Nucleus accumbens (tissue), 56 donors: ENCODE measurements around the gene CXorf38.
"Not testable (repeated sequence)": the region's sequence is repeated elsewhere in the genome, so short reads cannot be mapped to it uniquely, and the experiment has no call there.

ENCODE experiments used
- DNase-seq, 56 donors: peaks; one replicate each; lab custom pipeline; 2025; lab: John Stamatoyannopoulos, UW

CXorf38 gene

DNA sequence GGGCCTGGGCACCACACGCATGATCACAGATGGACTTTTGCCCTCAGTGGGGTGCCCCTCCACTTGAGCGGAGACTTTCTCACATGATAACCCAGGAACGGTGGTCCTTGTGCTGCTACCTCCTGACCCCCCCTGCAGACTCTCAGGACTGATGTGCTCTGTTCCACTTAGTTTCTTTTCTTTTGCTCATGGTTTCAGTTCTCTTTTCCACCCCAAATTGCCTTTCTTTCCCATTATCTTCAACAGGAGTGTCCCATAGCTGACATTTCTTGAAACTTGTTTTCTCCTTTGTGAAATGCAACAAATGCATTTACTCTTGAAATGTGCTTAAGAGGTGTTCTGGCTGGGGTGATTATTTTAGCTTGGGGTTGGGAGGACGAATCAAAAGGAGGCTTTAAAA is 15.2 kb downstream of the CXorf38 start:
- no peak for DNase-seq

GRCh38 chrX:40628506-40628905 is 18.9 kb downstream of the CXorf38 start:
- no peak for DNase-seq

GRCh38 chrX:40625294-40625693 is 22.1 kb downstream of the CXorf38 start:
- no peak for DNase-seq

DNA sequence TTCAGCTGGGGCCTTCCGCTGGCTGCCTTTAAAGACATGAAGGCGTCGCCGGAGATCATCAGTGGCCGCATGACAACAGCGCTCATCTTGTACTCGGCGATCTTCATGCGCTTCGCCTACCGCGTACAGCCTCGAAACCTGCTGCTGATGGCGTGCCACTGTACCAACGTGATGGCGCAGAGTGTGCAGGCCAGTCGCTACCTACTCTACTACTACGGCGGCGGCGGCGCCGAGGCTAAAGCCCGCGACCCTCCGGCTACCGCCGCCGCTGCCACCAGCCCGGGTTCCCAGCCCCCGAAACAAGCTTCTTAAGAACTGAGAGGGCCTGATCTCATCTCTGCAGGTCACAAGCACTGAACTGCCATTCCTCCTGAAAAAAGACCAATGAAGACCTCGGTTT is 23.7 kb downstream of the CXorf38 start:
- no peak for DNase-seq

DNA sequence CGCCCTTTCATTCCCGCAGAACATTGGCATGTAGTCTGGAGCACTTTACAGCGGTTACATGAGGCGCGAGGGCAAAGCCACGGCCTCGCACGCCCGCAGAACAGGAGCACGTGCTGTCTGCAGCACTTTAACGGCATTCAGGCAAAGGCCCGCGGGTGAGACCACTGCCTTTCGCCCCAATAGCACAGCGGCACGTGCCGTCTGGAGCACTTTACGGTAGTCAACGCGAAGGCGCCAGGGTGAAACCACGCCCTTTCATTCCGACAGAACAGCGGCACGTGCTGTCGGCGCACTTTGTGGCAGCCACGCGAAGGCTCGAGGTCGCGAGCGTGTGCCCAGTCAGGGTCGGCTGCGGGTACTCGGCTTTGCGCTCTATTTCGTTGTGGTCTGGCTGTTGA is 24.2 kb downstream of the CXorf38 start, which contains the start of gene MPC1L:
MPC1L (plus strand) TSS at position 290 of the 398 bp plus-strand sequence. CDS start 138 bp downstream, outside the sequence.
- no peak for DNase-seq

- DNase-seq = no peak
Measured at GRCh38 chrX:40622479-40623138, 24.8 kb downstream of the CXorf38 start.

DNA sequence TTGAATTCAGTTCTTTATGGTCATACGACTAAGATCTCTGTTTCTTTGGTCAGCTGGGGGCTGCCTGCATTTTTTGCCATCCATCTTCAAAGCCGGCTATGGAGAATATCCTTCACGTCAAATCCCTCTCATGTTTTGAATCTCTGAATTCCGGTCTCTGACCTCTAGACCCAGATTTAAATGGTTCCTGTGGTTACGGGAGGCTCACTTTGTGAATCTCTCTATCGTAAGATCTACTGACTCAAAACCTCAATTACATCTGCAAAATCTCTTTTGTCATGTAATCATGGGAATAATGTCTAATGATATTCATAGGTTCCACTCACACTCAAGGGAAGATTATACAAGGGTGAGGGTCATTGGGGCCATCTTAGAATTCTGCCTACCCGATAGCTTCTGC is 29.8 kb downstream of the CXorf38 start:
- no peak for DNase-seq

DNA sequence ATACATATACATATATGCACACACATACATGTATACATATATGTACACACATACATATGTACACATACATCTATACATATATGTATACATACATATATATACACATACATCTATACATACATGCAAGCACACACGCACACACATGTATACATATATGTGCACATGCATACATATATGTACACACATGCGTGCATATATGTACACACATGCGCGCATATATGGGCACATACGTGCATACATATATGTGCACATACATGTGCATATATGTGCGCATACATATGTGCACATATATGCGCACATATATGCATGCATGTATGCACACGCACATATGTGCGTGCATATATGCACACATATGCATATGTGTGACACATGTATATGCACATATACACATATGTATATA is 31.4 kb downstream of the CXorf38 start:
- DNase-seq = no peak

DNA sequence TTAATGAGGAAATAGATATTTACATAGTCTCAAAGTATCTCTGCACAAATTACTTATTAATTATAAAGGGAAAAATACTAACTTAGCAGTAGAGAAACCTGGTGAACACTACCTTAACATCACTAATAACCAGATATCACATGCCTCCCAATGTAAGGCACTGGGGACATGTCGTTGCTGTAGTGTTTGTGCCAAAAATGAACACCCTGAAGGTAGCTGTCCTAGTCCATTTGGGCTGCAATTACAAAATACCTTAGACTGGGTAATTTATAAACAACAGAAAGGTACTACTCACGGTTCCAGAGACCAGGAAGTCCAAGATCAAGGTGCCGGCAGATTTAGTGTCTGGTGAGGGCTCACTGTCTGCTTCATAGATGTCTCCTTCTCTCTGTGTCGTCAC is 34.9 kb downstream of the CXorf38 start:
- DNase-seq = no peak

DNA sequence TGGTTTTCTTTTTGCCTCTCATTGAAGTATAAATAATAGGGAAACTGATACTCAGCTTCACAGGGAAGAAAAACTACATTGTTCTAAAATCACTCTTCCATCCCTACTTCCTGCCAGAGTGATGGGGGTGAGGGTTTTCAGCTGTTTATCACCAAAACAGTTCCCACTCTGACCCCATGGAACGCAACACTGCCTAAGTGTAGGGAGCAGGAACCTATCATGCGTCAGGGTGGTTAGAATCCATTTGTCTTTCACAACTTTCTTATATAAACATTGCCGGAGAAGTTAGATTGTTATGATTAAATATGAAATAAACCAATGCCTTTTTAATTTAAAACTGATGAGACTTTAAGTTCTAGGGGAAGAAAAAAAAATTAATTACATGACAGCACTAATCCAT is 40.0 kb downstream of the CXorf38 start:
- no peak for DNase-seq

- DNase-seq = peak in 14 of 56 donors; percentile 0 to 28 (median 3)
Measured at GRCh38 chrX:40603446-40603845, 43.9 kb downstream of the CXorf38 start.

DNA sequence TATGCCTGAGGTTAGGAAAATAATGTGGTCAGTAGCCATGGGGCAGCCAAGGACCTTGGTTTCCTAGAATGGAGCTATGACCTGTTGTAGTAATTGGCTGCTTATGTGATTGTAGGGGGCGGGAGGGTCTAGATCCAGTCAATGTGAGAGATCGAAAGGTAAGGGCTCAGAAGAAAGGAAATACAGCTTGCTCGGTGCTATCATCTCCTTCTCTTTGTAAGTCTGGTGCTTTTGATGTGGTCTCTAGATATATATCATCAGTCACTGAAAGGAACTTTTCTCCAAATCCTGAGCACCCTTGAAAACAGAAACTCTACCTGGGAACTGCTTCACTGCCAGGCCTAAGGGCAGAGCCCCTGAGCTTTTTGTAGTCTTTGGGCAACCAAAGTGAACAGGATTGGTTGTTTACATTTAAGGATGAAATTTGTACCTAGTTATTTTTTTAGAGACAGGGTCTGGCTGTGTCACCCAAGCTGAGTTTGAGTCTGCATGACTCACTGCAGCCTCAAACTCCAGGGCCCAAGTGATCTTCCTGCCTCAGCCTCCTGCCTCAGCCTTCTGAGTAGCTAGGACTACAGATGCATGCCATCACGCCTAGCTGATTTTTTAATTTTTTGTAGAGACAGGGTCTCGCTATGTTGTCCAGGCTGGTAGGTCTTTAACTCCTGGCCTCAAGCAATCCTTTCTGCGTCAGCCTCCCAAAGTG is 57.6 kb downstream of the CXorf38 start:
- DNase-seq = not testable (repeated sequence)

DNA sequence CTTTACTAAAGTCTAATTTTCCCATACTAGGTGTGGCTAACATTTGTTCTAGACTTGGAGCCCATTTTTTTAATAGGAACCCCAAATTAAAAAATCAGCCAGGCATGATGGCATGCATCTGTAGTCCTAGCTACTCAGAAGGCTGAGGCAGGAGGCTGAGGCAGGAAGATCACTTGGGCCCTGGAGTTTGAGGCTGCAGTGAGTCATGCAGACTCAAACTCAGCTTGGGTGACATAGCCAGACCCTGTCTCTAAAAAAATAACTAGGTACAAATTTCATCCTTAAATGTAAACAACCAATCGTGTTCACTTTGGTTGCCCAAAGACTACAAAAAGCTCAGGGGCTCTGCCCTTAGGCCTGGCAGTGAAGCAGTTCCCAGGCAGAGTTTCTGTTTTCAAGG is 59.7 kb downstream of the CXorf38 start:
- DNase-seq = not testable (repeated sequence)

DNA sequence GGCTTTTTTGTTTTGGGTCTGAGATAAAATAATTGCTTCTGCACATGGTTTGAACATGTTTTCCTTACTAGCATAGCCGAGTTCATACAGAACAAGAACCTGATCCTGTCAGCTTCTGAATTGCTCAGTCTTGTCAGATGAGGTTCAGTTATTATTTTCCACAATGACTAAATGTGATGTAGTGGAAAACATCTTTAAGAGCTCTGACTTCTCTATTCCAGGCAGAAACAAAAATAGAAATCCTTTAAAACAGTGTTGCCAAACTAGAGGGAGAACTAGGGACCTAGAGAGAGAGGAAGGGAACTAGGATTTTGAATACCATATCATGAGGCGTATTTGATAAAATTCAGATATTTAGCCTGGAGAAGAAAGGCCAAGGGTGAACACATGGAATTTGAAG is 64.5 kb downstream of the CXorf38 start:
- no peak for DNase-seq

DNA sequence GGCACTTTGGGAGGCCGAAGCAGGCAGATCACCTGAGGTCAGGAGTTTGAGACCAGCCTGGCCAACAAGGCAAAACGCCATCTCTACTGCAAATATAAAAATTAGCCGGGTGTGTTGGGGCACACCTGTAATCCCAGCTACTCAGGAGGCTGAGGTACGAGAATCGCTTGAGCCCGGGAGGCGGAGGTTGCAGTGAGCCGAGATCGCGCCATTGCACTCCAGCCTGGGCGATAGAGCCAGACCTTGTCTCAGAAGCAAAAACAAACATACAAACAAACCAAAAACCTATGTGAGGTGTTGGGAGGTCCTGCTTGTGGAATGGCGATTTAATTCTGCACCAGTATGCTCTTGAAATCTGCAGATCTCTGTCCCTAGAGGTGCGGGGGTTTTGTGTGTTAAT is 65.2 kb downstream of the CXorf38 start:
- DNase-seq = not testable (repeated sequence)

- DNase-seq = no peak
Measured at GRCh38 chrX:40581336-40581920, 65.9 kb downstream of the CXorf38 start.

- DNase-seq = peak; percentile 31 to 94 (median 85)
Measured at GRCh38 chrX:40580537-40581335, 66.6 kb downstream of the CXorf38 start, which contains the start of gene ATP6AP2. ATP6AP2 (plus strand) TSS chrX:40580970; CDS start chrX:40581066, 96 bp downstream.

DNA sequence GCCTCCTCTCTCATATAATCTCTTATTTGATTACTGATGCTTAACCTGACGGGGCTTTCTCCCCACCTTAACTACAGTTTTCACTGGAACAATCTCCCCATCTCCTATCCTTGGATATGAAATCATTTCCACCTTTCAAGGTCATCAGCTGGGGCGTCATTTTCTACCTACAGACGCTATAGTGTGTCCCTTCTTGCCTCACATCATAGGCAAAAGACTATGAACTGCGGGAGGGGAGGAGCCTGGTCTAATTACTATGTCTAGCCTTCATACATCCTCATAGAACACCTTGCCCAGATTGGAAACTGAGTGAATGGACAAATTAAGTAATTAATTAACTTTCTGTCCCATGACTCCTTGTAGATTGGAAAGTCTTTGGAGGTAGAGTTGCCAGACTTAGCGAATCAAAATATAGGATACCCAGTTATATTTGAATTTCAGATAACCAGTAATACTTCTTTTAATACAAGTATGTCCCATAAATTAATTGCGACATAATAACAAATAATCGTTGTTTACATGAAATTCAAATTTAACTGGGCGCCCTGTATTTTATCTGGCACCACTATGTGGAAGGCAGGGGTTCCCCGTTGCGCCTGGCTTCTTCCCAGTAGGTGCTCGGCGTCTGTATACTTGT is 67.3 kb downstream of the CXorf38 start:
- DNase-seq = no peak

DNA sequence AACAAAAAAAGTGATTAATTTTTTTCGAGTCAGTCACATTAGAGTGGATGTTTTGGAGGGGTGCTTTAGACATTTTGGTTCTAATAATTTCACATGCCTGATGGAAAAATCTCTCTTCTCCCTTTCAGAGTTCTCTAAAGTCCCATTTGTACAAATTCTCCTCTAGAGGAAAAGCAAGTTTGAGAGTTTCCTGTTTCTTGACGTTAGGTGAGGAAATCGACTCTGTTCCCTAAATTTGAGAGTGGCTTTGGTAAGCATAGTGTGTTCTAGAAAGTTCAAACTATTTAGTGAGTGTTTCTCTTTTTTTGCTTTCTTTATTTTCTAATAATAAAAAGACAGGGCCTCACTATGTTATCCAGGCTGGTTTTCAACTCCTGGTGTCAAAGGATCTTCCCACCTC is 68.2 kb downstream of the CXorf38 start:
- no peak for DNase-seq

- DNase-seq = no peak
Measured at GRCh38 chrX:40578039-40578695, 69.2 kb downstream of the CXorf38 start.
